ENCODE data around the gene HES7. TPM values are rescaled to one million over a fixed set of nuclear protein-coding genes. Genes with fewer than 3 reads are reported as not detected.

The HES7 gene
- total RNA-seq, 1 experiment from 2014 or later = 0.61 TPM

DNA sequence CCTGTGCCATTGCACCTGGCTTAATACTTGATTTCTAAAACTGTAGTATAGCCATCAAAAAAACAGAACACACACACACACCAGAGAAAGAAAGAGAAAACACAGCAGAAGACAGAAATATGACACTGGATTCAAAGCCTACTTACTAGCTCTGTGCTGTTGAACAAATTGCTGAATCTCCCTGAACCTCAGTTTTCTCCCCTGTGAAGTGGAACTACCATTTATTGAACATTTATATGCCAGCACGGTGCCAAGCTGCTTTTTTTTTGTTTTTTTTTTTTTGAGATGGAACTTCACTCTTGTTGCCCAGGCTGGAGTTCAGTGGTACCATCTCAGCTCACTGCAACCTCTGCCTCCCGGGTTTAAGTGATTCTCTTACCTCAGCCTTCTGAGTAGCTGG is 23.1 kb downstream of the HES7 start:
- Histone ChIP-seq H3K9me2 (ENCODE audit: insufficient read depth) (no peaks in the 10 kb centered on the region), H4K20me1 (ENCODE audit: insufficient read depth) (no peaks in the 10 kb centered on the region), H3K36me3 (ENCODE audit: control insufficient read depth in 1 of 2, insufficient read depth in 2 of 2, low read length in 2 of 2) (no peaks in the 10 kb centered on the region), H3K9ac (ENCODE audit: low read length) (no peak overlapping the region), H3K4me2 (ENCODE audit: low read length) (no peak overlapping the region), H2AFZ (ENCODE audit: low read depth, low read length, poor library complexity, severe bottlenecking) (no peak overlapping the region), H3K27ac (ENCODE audit: low read depth, low read length) (no peak overlapping the region), H3K9me3 (ENCODE audit: control insufficient read depth in 1 of 2, insufficient read depth in 1 of 2, low read depth in 1 of 2, low read length in 2 of 2) (no peaks in the 10 kb centered on the region), H3K79me2 (ENCODE audit: insufficient read depth, low read length) (no peaks in the 10 kb centered on the region), H3K4me3 (replicated peaks in 1 of 2; ENCODE audit: low read depth in 1 of 2, low read length in 2 of 2) (no peak overlapping the region), H3K27me3 (ENCODE audit: insufficient read depth, low read length) (no peaks in the 10 kb centered on the region), H3K4me1 (ENCODE audit: control insufficient read depth in 1 of 2, insufficient read depth in 2 of 2, low read length in 2 of 2) (peaks cover 0 to 11% of the 10 kb centered on the region in 2 experiments; a peak in 2 of 4 replicates)
- CTCF ChIA-PET = interaction anchor here (1.3 to 1.4 kb wide), 3 partner anchors 10 to 41 kb away, joined by 4 to 6 read pairs (median 4); no protein-coding TSS in a partner anchor
- DNase-seq (ENCODE audit: low read depth, low spot score) (no peak), ATAC-seq (no peak)
- RAD21 ChIA-PET (ENCODE audit: low non-redundant PET in 1 of 2, low total read pairs in 2 of 2, uncharacterized antibody in 2 of 2, unreplicated experiment in 2 of 2) = no interaction called here
- no peak for TF ChIP-seq EGR1 (IDR thresholded peaks at IDR 0.05; ENCODE audit: low read depth)
- TF ChIP-seq POLR2AphosphoS5 (IDR thresholded peaks at IDR 0.05; ENCODE audit: low read depth, low read length) = no peak
- no peak for TF ChIP-seq FOSL1 (IDR thresholded peaks at IDR 0.05; ENCODE audit: low read depth)
- no peak for TF ChIP-seq EZH2 (IDR thresholded peaks at IDR 0.05)
- TF ChIP-seq, protein P1, sequence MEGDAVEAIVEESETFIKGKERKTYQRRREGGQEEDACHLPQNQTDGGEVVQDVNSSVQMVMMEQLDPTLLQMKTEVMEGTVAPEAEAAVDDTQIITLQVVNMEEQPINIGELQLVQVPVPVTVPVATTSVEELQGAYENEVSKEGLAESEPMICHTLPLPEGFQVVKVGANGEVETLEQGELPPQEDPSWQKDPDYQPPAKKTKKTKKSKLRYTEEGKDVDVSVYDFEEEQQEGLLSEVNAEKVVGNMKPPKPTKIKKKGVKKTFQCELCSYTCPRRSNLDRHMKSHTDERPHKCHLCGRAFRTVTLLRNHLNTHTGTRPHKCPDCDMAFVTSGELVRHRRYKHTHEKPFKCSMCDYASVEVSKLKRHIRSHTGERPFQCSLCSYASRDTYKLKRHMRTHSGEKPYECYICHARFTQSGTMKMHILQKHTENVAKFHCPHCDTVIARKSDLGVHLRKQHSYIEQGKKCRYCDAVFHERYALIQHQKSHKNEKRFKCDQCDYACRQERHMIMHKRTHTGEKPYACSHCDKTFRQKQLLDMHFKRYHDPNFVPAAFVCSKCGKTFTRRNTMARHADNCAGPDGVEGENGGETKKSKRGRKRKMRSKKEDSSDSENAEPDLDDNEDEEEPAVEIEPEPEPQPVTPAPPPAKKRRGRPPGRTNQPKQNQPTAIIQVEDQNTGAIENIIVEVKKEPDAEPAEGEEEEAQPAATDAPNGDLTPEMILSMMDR (IDR thresholded peaks at IDR 0.05 in 2 of 3, conservative IDR thresholded peaks at IDR 0.05 in 1 of 3; ENCODE audit: borderline replicate concordance in 1 of 3, insufficient read depth in 1 of 3, low read depth in 2 of 3, low read length in 2 of 3) = no peak
- no peak for TF ChIP-seq ZNF274 (IDR thresholded peaks at IDR 0.05; ENCODE audit: low read depth, low read length)
- no peak for TF ChIP-seq ELF1 (IDR thresholded peaks at IDR 0.05; ENCODE audit: borderline replicate concordance, low read depth)
- TF ChIP-seq SRF (IDR thresholded peaks at IDR 0.05; ENCODE audit: low read depth) = no peak
- no peak for TF ChIP-seq CBX3 (IDR thresholded peaks at IDR 0.05; ENCODE audit: low read depth)
- TF ChIP-seq, protein P2, sequence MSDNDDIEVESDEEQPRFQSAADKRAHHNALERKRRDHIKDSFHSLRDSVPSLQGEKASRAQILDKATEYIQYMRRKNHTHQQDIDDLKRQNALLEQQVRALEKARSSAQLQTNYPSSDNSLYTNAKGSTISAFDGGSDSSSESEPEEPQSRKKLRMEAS (IDR thresholded peaks at IDR 0.05) = no peak
- TF ChIP-seq ZFX (IDR thresholded peaks at IDR 0.05) = no peak
- no peak for TF ChIP-seq CEBPB (IDR thresholded peaks at IDR 0.05; ENCODE audit: low read depth)
- TF ChIP-seq SP1 (IDR thresholded peaks at IDR 0.05; ENCODE audit: low read depth) = no peak
- TF ChIP-seq, protein P3, sequence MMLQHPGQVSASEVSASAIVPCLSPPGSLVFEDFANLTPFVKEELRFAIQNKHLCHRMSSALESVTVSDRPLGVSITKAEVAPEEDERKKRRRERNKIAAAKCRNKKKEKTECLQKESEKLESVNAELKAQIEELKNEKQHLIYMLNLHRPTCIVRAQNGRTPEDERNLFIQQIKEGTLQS (IDR thresholded peaks at IDR 0.05) = no peak
- TF ChIP-seq TCF7L2 (IDR thresholded peaks at IDR 0.05; ENCODE audit: borderline replicate concordance, extremely low read depth, insufficient read depth, insufficient read length) = no peak
- TF ChIP-seq, protein P4, sequence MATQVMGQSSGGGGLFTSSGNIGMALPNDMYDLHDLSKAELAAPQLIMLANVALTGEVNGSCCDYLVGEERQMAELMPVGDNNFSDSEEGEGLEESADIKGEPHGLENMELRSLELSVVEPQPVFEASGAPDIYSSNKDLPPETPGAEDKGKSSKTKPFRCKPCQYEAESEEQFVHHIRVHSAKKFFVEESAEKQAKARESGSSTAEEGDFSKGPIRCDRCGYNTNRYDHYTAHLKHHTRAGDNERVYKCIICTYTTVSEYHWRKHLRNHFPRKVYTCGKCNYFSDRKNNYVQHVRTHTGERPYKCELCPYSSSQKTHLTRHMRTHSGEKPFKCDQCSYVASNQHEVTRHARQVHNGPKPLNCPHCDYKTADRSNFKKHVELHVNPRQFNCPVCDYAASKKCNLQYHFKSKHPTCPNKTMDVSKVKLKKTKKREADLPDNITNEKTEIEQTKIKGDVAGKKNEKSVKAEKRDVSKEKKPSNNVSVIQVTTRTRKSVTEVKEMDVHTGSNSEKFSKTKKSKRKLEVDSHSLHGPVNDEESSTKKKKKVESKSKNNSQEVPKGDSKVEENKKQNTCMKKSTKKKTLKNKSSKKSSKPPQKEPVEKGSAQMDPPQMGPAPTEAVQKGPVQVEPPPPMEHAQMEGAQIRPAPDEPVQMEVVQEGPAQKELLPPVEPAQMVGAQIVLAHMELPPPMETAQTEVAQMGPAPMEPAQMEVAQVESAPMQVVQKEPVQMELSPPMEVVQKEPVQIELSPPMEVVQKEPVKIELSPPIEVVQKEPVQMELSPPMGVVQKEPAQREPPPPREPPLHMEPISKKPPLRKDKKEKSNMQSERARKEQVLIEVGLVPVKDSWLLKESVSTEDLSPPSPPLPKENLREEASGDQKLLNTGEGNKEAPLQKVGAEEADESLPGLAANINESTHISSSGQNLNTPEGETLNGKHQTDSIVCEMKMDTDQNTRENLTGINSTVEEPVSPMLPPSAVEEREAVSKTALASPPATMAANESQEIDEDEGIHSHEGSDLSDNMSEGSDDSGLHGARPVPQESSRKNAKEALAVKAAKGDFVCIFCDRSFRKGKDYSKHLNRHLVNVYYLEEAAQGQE (IDR thresholded peaks at IDR 0.05; ENCODE audit: low read depth) = no peak
- TF ChIP-seq, protein P5, sequence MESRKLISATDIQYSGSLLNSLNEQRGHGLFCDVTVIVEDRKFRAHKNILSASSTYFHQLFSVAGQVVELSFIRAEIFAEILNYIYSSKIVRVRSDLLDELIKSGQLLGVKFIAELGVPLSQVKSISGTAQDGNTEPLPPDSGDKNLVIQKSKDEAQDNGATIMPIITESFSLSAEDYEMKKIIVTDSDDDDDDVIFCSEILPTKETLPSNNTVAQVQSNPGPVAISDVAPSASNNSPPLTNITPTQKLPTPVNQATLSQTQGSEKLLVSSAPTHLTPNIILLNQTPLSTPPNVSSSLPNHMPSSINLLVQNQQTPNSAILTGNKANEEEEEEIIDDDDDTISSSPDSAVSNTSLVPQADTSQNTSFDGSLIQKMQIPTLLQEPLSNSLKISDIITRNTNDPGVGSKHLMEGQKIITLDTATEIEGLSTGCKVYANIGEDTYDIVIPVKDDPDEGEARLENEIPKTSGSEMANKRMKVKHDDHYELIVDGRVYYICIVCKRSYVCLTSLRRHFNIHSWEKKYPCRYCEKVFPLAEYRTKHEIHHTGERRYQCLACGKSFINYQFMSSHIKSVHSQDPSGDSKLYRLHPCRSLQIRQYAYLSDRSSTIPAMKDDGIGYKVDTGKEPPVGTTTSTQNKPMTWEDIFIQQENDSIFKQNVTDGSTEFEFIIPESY (IDR thresholded peaks at IDR 0.05; ENCODE audit: extremely low read depth, insufficient replicate concordance, low read length) = no peak
- no peak for TF ChIP-seq YY1 (IDR thresholded peaks at IDR 0.05; ENCODE audit: extremely low read depth, insufficient replicate concordance, low read depth, low read length)
- no peak for TF ChIP-seq EZH2phosphoT487 (IDR thresholded peaks at IDR 0.05; ENCODE audit: borderline replicate concordance)
- intact Hi-C loops (cut with micrococcal nuclease) = no loop called here
- POLR2A ChIA-PET = no interaction called here
- no TSS peak for BruUV-seq (replicated peaks)
